ENCODE results near the gene CAPN3.
"Not testable (repeated sequence)": the region's sequence is repeated elsewhere in the genome, so short reads cannot be mapped to it uniquely, and the experiment has no call there.

Gene CAPN3

DNA sequence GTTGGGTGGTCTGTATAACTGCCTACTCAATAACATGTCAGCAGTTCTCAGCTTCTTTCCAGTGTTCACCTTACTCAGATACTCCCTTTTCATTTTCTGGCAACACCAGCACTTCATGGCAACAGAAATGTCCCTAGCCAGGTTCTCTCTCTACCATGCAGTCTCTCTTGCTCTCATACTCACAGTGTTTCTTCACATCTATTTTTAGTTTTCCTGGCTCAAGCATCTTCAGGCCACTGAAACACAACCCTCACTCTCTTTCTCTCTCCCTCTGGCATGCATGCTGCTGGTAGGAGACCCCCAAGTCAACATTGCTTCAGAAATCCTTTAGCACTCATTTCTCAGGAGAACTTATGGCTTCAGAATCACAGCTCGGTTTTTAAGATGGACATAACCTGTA, at the start of gene CAPN3:
TSS of gene CAPN3 (plus strand) at position 253 of the 400 bp plus-strand sequence. CDS start 305 bp downstream, outside the sequence.
- H3K27ac ChIP-seq: no peak within 1 kb of the TSS
- H3K27me3 ChIP-seq: no peaks in the 10 kb centered on the region
- no peak for DNase-seq
- H3K36me3 ChIP-seq: peaks cover 7 to 75% (median 10%) of the 10 kb centered on the region in 3 donors
- H3K4me1 ChIP-seq: no peaks in the 10 kb centered on the region
- intact Hi-C loops (cut with DNase I; ENCODE audit: low total_unique reads): no loop called here
- no peaks in the 10 kb centered on the region for H3K9me3 ChIP-seq
- TF ChIP-seq, protein P1, sequence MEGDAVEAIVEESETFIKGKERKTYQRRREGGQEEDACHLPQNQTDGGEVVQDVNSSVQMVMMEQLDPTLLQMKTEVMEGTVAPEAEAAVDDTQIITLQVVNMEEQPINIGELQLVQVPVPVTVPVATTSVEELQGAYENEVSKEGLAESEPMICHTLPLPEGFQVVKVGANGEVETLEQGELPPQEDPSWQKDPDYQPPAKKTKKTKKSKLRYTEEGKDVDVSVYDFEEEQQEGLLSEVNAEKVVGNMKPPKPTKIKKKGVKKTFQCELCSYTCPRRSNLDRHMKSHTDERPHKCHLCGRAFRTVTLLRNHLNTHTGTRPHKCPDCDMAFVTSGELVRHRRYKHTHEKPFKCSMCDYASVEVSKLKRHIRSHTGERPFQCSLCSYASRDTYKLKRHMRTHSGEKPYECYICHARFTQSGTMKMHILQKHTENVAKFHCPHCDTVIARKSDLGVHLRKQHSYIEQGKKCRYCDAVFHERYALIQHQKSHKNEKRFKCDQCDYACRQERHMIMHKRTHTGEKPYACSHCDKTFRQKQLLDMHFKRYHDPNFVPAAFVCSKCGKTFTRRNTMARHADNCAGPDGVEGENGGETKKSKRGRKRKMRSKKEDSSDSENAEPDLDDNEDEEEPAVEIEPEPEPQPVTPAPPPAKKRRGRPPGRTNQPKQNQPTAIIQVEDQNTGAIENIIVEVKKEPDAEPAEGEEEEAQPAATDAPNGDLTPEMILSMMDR (IDR thresholded peaks at IDR 0.05): no peak
- H3K4me3 ChIP-seq: no peak within 1 kb of the TSS

DNA sequence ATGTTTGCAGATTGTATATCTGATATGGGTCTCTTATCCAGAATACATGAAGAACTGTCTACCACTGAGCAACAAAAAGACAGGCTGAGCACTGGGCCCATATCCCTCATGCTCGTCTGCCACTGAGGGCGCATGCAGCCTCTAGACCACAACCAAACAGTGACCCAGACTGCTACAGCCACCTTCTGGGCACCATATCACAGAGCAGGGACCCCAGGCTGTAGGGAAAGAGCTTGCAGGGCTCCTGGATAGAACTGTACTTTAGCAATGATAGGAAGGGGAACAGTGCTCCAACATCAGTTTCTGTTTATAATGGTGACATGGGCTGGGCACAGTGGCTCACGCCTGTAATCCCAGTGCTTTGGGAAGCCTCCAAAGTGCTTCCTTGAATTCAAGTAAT, 45.8 kb upstream of the CAPN3 start:
- Histone ChIP-seq H3K9me3 (no peaks in the 10 kb centered on the region), H3K27me3 (no peaks in the 10 kb centered on the region), H3K4me3 (no peak overlapping the region), H3K4me1 (no peaks in the 10 kb centered on the region), H3K36me3 (peaks cover 22 to 51% (median 30%) of the 10 kb centered on the region in 3 donors), H3K27ac (no peak overlapping the region)
- DNase-seq: no peak
- intact Hi-C loops (cut with DNase I; ENCODE audit: low total_unique reads): no loop called here
- TF ChIP-seq, protein P1 (IDR thresholded peaks at IDR 0.05): no peak

DNA sequence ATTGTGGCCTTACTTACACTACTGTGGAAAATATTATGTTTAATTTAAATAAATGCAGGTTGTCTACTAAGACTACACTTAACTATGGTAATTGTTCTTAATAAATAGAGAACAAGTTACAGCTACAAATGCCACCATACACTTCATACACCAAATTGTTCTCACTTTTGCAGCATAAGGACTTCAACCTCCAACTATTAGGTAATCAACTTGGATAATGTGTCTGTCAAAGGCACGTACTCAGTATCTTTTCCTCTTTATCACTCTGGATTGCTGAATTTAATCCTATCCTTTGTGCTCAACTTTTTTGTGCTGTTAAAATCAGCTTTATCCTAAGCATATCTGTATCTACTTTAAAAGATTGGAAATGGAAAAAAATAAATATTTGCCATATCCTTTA, 44.5 kb upstream of the CAPN3 start:
- Histone ChIP-seq H3K4me1 (no peaks in the 10 kb centered on the region), H3K27ac (no peak overlapping the region), H3K4me3 (no peak overlapping the region), H3K36me3 (peaks cover 14 to 38% (median 21%) of the 10 kb centered on the region in 3 donors), H3K9me3 (no peaks in the 10 kb centered on the region), H3K27me3 (no peaks in the 10 kb centered on the region)
- no peak for DNase-seq
- TF ChIP-seq, protein P1 (IDR thresholded peaks at IDR 0.05): no peak
- intact Hi-C loops (cut with DNase I; ENCODE audit: low total_unique reads): no loop called here

DNA sequence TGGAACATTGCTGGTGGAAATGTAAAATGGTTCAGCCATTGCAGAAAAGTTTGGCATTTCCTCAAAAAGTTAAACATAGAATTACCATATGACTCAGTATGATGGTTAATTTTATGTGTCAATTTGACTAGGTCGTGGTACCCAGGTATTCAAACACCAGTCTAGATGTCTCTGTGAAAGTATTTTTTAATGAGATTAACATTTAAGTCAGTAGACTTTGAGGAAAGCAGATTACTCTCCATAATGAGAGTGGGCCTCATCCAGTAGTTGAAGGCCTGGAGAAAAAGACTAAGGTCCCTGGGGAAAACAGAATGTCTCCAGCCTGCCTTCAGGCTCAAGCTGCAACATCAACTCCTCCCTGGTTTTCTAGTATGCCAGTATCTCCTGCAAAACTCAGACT, 43.8 kb upstream of the CAPN3 start:
- H3K4me3 ChIP-seq: no peak overlapping the region
- H3K9me3 ChIP-seq: no peaks in the 10 kb centered on the region
- intact Hi-C loops (cut with DNase I; ENCODE audit: low total_unique reads): no loop called here
- H3K27ac ChIP-seq: no peak overlapping the region
- peaks cover 7 to 33% (median 14%) of the 10 kb centered on the region in 3 donors for H3K36me3 ChIP-seq
- DNase-seq: no peak
- no peaks in the 10 kb centered on the region for H3K27me3 ChIP-seq
- TF ChIP-seq, protein P1 (IDR thresholded peaks at IDR 0.05): no peak
- no peaks in the 10 kb centered on the region for H3K4me1 ChIP-seq

DNA sequence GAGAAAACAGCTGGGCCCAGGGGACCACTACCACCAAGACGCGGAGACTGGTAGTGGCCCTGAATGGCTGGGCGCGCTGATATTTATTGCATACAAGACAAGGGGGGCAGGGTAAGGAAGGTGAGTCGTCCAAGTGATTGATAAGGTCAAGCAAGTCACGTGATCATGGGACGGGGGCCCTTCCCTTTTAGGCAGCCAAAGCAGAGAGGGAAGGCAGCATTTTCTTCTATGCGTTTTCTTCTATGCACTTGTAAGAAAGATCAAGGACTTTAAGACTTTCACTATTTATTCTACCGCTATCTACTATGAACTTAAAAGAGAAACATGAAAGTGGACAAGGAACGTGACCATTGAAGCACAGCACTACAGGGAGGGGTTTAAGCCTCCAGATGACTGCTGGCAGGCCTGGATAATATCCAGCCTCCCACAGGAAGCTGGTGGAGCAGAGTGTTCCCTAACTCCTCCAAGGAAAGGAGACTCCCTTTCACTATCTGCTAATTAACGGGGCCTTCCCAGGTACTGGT, 43.0 kb upstream of the CAPN3 start:
- H3K4me3 ChIP-seq; DNase-seq; H3K27me3 ChIP-seq; H3K4me1 ChIP-seq; intact Hi-C loops (cut with DNase I; ENCODE audit: low total_unique reads); H3K27ac ChIP-seq; H3K9me3 ChIP-seq: not testable (repeated sequence)
- peaks cover 0 to 32% (median 6%) of the 10 kb centered on the region in 3 donors for H3K36me3 ChIP-seq

DNA sequence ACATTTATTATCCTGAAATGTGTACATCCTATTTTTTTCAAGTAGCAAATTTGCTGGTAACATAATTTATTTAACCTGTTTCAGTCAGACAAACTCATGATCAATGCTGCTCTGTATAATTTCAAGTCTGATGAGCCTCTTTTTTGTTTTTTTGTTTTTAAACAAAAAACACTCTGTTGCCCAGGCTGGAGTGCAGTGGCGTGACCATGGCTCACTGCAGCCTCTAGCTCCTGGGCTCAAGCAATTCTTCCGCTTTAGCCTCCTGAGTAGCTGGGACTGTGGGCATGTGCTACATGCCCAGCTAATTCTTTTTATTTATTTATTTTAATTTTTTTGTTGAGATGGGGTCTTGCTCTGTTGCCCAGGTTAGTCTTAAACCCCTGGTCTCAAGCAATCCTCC, 40.1 kb upstream of the CAPN3 start:
- no peak overlapping the region for H3K27ac ChIP-seq
- intact Hi-C loops (cut with DNase I; ENCODE audit: low total_unique reads): no loop called here
- no peaks in the 10 kb centered on the region for H3K4me1 ChIP-seq
- TF ChIP-seq, protein P1 (IDR thresholded peaks at IDR 0.05): no peak
- H3K36me3 ChIP-seq: peaks cover 6 to 36% (median 13%) of the 10 kb centered on the region in 3 donors
- no peak for DNase-seq
- H3K4me3 ChIP-seq: no peak overlapping the region
- H3K9me3 ChIP-seq: no peaks in the 10 kb centered on the region
- no peaks in the 10 kb centered on the region for H3K27me3 ChIP-seq

Data from tibial artery (tissue), 4 donors.